Measurements from ENCODE around the gene RAD51D.

GRCh38 chr17:35129154-35129972, 9.7 kb upstream of the RAD51D start:
- TF ChIP-seq, protein P1, sequence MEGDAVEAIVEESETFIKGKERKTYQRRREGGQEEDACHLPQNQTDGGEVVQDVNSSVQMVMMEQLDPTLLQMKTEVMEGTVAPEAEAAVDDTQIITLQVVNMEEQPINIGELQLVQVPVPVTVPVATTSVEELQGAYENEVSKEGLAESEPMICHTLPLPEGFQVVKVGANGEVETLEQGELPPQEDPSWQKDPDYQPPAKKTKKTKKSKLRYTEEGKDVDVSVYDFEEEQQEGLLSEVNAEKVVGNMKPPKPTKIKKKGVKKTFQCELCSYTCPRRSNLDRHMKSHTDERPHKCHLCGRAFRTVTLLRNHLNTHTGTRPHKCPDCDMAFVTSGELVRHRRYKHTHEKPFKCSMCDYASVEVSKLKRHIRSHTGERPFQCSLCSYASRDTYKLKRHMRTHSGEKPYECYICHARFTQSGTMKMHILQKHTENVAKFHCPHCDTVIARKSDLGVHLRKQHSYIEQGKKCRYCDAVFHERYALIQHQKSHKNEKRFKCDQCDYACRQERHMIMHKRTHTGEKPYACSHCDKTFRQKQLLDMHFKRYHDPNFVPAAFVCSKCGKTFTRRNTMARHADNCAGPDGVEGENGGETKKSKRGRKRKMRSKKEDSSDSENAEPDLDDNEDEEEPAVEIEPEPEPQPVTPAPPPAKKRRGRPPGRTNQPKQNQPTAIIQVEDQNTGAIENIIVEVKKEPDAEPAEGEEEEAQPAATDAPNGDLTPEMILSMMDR (IDR thresholded peaks at IDR 0.05; ENCODE audit: borderline replicate concordance, extremely low read depth, low read length, poor library complexity, severe bottlenecking): no peak
- no peak for TF ChIP-seq EZH2 (IDR thresholded peaks at IDR 0.05; ENCODE audit: borderline replicate concordance, low read depth, low read length, severe bottlenecking)

Data from DND-41 (cell line).